ENCODE measurements around the gene TBC1D2. TPM values are rescaled to one million over a fixed set of nuclear protein-coding genes. Genes with fewer than 3 reads are reported as not detected.

The TBC1D2 gene
- total and polyA plus RNA-seq, 8 donors: 14.4 to 107 (median 21.0) TPM

DNA sequence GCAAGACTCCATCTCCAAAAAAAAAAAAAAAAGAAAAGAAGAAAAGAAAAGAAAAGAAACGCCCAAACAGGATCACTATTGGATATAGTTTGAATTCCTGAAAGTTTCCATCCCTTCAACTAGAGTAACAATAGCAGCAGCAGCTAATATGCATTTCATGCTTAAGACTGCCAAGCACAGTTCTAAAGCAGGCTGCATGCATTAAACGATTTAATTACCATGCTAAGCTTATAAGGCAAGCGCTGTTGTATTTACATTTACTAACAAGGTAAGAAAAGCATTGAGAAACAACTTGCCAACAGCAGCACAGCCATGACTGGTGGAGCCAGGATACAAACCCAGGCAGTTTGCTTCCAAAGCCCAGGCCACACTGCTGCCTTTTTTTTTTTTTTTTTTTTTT is 13.0 kb downstream of the TBC1D2 start:
- Histone ChIP-seq H3K27ac (peak overlapping the region in 1 of 2 donors; percentile 81), H3K4me3 (no peak overlapping the region), H3K36me3 (peaks cover 0 to 79% of the 10 kb centered on the region in 2 donors), H3K4me1 (peaks cover 17 to 71% of the 10 kb centered on the region in 2 donors), H3K27me3 (no peaks in the 10 kb centered on the region), H3K9me3 (no peaks in the 10 kb centered on the region)
- TF ChIP-seq, protein P1, sequence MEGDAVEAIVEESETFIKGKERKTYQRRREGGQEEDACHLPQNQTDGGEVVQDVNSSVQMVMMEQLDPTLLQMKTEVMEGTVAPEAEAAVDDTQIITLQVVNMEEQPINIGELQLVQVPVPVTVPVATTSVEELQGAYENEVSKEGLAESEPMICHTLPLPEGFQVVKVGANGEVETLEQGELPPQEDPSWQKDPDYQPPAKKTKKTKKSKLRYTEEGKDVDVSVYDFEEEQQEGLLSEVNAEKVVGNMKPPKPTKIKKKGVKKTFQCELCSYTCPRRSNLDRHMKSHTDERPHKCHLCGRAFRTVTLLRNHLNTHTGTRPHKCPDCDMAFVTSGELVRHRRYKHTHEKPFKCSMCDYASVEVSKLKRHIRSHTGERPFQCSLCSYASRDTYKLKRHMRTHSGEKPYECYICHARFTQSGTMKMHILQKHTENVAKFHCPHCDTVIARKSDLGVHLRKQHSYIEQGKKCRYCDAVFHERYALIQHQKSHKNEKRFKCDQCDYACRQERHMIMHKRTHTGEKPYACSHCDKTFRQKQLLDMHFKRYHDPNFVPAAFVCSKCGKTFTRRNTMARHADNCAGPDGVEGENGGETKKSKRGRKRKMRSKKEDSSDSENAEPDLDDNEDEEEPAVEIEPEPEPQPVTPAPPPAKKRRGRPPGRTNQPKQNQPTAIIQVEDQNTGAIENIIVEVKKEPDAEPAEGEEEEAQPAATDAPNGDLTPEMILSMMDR (IDR thresholded peaks at IDR 0.05): no peak
- ATAC-seq: no peak
- intact Hi-C loops (cut with DNase I): no loop called here
- DNase-seq: no peak

DNA sequence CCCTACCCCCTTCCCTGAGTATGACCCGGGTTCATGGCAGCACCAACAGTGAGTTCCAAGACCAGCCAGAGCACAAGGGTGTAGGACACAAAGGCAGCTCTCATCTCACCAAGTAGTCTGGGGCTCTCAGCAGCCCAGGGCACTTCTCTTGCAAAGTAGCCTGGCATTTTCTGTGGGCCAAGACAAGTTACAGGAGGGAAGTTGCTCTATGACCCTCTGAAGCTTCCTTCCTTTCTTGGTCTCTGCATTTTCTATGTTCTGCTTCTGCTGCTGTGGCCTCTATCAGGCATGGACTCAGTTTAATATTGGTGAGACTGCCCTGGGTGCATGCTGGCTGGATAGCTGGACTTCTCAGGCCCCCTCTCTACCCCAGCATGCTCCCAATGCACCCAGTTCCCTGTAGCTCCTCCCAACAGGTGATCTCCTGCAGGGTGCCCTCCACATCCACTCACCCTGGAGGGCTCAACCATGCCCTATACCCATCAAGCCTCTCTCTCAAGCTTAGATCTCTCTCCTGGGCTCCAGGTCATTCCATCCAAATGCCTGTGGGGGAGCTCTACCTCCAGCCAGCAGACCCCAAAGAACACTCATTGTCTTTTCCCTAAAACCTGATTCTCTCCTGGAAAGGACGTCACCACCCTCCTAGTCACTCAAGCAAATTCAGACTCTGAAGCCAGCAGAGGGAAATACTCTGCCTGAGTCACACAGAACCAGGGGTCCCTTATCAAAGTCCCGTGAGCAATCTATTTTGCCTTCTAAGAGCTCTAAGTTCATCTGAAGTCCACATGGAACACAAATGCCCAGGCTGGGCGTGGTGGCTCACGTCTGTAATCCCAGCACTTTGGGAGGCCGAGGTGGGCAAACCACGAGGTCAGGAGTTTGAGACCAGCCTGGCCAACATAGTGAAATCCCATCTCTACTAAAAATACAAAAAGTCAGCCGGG is 13.8 kb downstream of the TBC1D2 start:
- Histone ChIP-seq H3K4me1 (peaks cover 16 to 72% of the 10 kb centered on the region in 2 donors), H3K27ac (peak overlapping the region; percentile 33 to 81), H3K27me3 (no peaks in the 10 kb centered on the region), H3K4me3 (no peak overlapping the region), H3K36me3 (peaks cover 0 to 80% of the 10 kb centered on the region in 2 donors), H3K9me3 (no peaks in the 10 kb centered on the region)
- ATAC-seq (peak; percentile 14), DNase-seq (no peak)
- intact Hi-C loops (cut with DNase I): no loop called here
- TF ChIP-seq, protein P1 (IDR thresholded peaks at IDR 0.05): no peak

GRCh38 chr9:98240475-98240874 is 15.0 kb downstream of the TBC1D2 start:
- Histone ChIP-seq H3K27me3 (no peaks in the 10 kb centered on the region), H3K27ac (peak overlapping the region in 1 of 2 donors; percentile 81), H3K9me3 (no peaks in the 10 kb centered on the region), H3K36me3 (peaks cover 0 to 87% of the 10 kb centered on the region in 2 donors), H3K4me3 (no peak overlapping the region), H3K4me1 (peaks cover 12 to 69% of the 10 kb centered on the region in 2 donors)
- intact Hi-C loops (cut with DNase I): no loop called here
- ATAC-seq: peak; percentile 54
- DNase-seq: no peak
- TF ChIP-seq, protein P1 (IDR thresholded peaks at IDR 0.05): no peak

GRCh38 chr9:98236901-98237487 is 18.5 kb downstream of the TBC1D2 start:
- intact Hi-C loops (cut with DNase I): no loop called here
- peaks cover 6 to 62% of the 10 kb centered on the region in 2 donors for H3K4me1 ChIP-seq
- H3K27ac ChIP-seq: peak overlapping the region in 1 of 2 donors; percentile 24

More at GRCh38 chr9:98236901-98237487, 18.5 kb downstream of the TBC1D2 start:
- DNase-seq (peak in 1 of 4 donors; percentile 74), ATAC-seq (peak; percentile 51)
- Histone ChIP-seq H3K4me3 (no peak overlapping the region), H3K36me3 (peaks cover 0 to 89% of the 10 kb centered on the region in 2 donors), H3K9me3 (no peaks in the 10 kb centered on the region), H3K27me3 (no peaks in the 10 kb centered on the region)
- TF ChIP-seq, protein P1 (IDR thresholded peaks at IDR 0.05): no peak

Measured in left lung (tissue), 10 donors.